Hematopoietic multipotent progenitor cell treated with erythropoietin and hydrocortisone succinate and interleukin-3 and kit ligand, for 6 days (in vitro differentiated cells): ENCODE data around the gene ZC3H4.

Source experiments
- DNase-seq: peaks from one replicate; pipeline ENCODE4 v3.0.0-alpha.2; 2015

Gene ZC3H4

GRCh38 chr19:47018923-47019322 lies 94.7 kb downstream of the ZC3H4 start:
- DNase-seq: no peak
